ENCODE data around the gene PIM1.

GRCh38 chr6:37190159-37190535, 20.2 kb downstream of the PIM1 start:
- TF ChIP-seq NFIC (IDR thresholded peaks at IDR 0.05; ENCODE audit: borderline replicate concordance) (no peak), MXI1 (IDR thresholded peaks at IDR 0.05; ENCODE audit: low read depth, low read length) (no peak), GABPA (IDR thresholded peaks at IDR 0.05; ENCODE audit: low read depth) (no peak), POLR2AphosphoS5 (IDR thresholded peaks at IDR 0.05; ENCODE audit: low read depth, low read length) (no peak), TAF1 (IDR thresholded peaks at IDR 0.05; ENCODE audit: borderline replicate concordance, low read depth, low read length) (no peak), CHD2 (IDR thresholded peaks at IDR 0.05; ENCODE audit: low read length, partially characterized antibody) (no peak), YY1 (IDR thresholded peaks at IDR 0.05; ENCODE audit: low read depth) (no peak), EZH2phosphoT487 (IDR thresholded peaks at IDR 0.05; ENCODE audit: borderline replicate concordance, low read depth) (no peak)
- TF ChIP-seq, protein P1, sequence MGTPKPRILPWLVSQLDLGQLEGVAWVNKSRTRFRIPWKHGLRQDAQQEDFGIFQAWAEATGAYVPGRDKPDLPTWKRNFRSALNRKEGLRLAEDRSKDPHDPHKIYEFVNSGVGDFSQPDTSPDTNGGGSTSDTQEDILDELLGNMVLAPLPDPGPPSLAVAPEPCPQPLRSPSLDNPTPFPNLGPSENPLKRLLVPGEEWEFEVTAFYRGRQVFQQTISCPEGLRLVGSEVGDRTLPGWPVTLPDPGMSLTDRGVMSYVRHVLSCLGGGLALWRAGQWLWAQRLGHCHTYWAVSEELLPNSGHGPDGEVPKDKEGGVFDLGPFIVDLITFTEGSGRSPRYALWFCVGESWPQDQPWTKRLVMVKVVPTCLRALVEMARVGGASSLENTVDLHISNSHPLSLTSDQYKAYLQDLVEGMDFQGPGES (IDR thresholded peaks at IDR 0.05; ENCODE audit: low read depth, low read length), result no peak
- TF ChIP-seq, protein P2, sequence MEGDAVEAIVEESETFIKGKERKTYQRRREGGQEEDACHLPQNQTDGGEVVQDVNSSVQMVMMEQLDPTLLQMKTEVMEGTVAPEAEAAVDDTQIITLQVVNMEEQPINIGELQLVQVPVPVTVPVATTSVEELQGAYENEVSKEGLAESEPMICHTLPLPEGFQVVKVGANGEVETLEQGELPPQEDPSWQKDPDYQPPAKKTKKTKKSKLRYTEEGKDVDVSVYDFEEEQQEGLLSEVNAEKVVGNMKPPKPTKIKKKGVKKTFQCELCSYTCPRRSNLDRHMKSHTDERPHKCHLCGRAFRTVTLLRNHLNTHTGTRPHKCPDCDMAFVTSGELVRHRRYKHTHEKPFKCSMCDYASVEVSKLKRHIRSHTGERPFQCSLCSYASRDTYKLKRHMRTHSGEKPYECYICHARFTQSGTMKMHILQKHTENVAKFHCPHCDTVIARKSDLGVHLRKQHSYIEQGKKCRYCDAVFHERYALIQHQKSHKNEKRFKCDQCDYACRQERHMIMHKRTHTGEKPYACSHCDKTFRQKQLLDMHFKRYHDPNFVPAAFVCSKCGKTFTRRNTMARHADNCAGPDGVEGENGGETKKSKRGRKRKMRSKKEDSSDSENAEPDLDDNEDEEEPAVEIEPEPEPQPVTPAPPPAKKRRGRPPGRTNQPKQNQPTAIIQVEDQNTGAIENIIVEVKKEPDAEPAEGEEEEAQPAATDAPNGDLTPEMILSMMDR (IDR thresholded peaks at IDR 0.05), result no peak
- TF ChIP-seq, protein P3, sequence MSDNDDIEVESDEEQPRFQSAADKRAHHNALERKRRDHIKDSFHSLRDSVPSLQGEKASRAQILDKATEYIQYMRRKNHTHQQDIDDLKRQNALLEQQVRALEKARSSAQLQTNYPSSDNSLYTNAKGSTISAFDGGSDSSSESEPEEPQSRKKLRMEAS (IDR thresholded peaks at IDR 0.05; ENCODE audit: low read depth), result no peak
